Loucy (cell line): Measurements from ENCODE around the gene ABCA8.

Experiments
- H2AFZ ChIP-seq: fragments of 200-600 bp; sonication (generic); 2 replicates; pipeline ENCODE4 v1.6.0; 2016; ENCODE audit warnings: antibody characterized with exemption, mild to moderate bottlenecking, low read length, moderate library complexity
- H3F3A ChIP-seq: fragments of 200-600 bp; 2 replicates; pipeline ENCODE4 v1.6.0; 2016; ENCODE audit warnings: antibody characterized with exemption, low read depth, mild to moderate bottlenecking
- H3K27me3 ChIP-seq: fragments of 200-600 bp; sonication (generic); 2 replicates; pipeline ENCODE4 v1.6.1; 2014; ENCODE audit warnings: low read length, mild to moderate bottlenecking; ENCODE audit not compliant: insufficient read depth, poor library complexity, severe bottlenecking
- H3K36me3 ChIP-seq: fragments of 200-600 bp; sonication (generic); 2 replicates; pipeline ENCODE4 v1.6.1; 2016; ENCODE audit warnings: low read length; ENCODE audit not compliant: insufficient read depth
- H3K4me1 ChIP-seq: fragments of 200-600 bp; sonication (generic); 2 replicates; pipeline ENCODE4 v1.5.1; 2014; ENCODE audit warnings: low read length, mild to moderate bottlenecking; ENCODE audit not compliant: insufficient read depth, poor library complexity, severe bottlenecking
- H3K4me2 ChIP-seq: fragments of 200-600 bp; sonication (generic); 2 replicates; pipeline ENCODE4 v1.6.0; 2014; ENCODE audit warnings: antibody characterized with exemption, low read length, low read depth, mild to moderate bottlenecking; ENCODE audit not compliant: poor library complexity, severe bottlenecking
- H3K4me3 ChIP-seq: fragments of 200-600 bp; sonication (generic); 2 replicates; pipeline ENCODE4 v1.5.1; 2014; ENCODE audit warnings: low read length, mild to moderate bottlenecking, mixed read lengths; ENCODE audit not compliant: poor library complexity, severe bottlenecking
- H3K79me2 ChIP-seq: fragments of 200-600 bp; sonication (generic); 2 replicates; pipeline ENCODE4 v1.6.1; 2014; ENCODE audit warnings: low read length; ENCODE audit not compliant: insufficient read depth
- H3K9ac ChIP-seq: fragments of 200-600 bp; sonication (generic); 2 replicates; pipeline ENCODE4 v1.6.0; 2014; ENCODE audit warnings: mild to moderate bottlenecking, low read depth, low read length, moderate library complexity; ENCODE audit not compliant: poor library complexity, severe bottlenecking
- H3K9me2 ChIP-seq: fragments of 200-600 bp; sonication (generic); replicated peaks from 2 replicates; pipeline ENCODE4 v1.6.1; 2016; ENCODE audit warnings: low read depth, low read length, mixed read lengths
- H3K9me3 ChIP-seq: fragments of 200-600 bp; sonication (generic); 2 replicates; pipeline ENCODE4 v1.6.1; 2014; ENCODE audit warnings: mild to moderate bottlenecking, antibody characterized with exemption, low read length, low read depth; ENCODE audit not compliant: insufficient read depth
- H4K20me1 ChIP-seq: fragments of 200-600 bp; sonication (generic); 2 replicates; pipeline ENCODE4 v1.6.0; 2014; ENCODE audit warnings: antibody characterized with exemption, low read length, mild to moderate bottlenecking; ENCODE audit not compliant: insufficient read depth, poor library complexity, severe bottlenecking
- EZH2phosphoT487 ChIP-seq: fragments of 200-600 bp; IDR thresholded peaks from 2 replicates; pipeline ENCODE4 v1.6.1; 2018; ENCODE audit warnings: antibody characterized with exemption, mild to moderate bottlenecking, moderate library complexity, borderline replicate concordance
- TF ChIP-seq, protein P1 (sequence below): fragments of 200-600 bp; sonication (generic); conservative IDR thresholded peaks from 2 replicates; pipeline ENCODE4 v1.5.1; 2014; ENCODE audit warnings: mild to moderate bottlenecking, antibody characterized with exemption, low read length

Gene ABCA8

DNA sequence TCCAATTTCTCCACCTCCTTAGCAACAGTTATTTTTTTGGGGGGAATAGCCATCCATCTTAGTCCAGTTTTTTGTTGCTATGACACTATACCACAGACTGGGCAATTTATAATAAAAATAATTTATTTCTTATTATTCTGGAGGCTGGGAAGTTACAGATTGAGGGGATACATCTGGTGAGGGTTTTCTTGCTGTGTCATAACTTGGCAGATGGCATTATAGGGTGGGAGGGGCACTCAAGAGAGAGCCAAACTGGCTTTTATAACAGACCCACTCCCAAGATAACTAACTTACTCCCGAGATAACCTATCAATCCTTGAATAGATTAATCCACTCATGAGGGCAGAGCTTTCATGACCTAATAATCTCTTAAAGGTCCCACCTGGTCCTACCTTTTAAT, 84.2 kb downstream of the ABCA8 start:
- H3K79me2 ChIP-seq, result no peaks in the 10 kb centered on the region
- no peak overlapping the region for H3K4me2 ChIP-seq
- no peak overlapping the region for H3K4me3 ChIP-seq
- 0 out of 2 replicates have a peak, but pooled peaks cover 3% of the 10 kb centered on the region for H3K9me3 ChIP-seq
- no peaks in the 10 kb centered on the region for H3K36me3 ChIP-seq
- H3F3A ChIP-seq, result no peaks in the 10 kb centered on the region
- no peaks in the 10 kb centered on the region for H3K27me3 ChIP-seq
- no peak overlapping the region for H2AFZ ChIP-seq
- no peak overlapping the region for H3K9ac ChIP-seq
- H3K4me1 ChIP-seq, result no peaks in the 10 kb centered on the region
- no peak for TF ChIP-seq EZH2phosphoT487
- TF ChIP-seq, protein P1, sequence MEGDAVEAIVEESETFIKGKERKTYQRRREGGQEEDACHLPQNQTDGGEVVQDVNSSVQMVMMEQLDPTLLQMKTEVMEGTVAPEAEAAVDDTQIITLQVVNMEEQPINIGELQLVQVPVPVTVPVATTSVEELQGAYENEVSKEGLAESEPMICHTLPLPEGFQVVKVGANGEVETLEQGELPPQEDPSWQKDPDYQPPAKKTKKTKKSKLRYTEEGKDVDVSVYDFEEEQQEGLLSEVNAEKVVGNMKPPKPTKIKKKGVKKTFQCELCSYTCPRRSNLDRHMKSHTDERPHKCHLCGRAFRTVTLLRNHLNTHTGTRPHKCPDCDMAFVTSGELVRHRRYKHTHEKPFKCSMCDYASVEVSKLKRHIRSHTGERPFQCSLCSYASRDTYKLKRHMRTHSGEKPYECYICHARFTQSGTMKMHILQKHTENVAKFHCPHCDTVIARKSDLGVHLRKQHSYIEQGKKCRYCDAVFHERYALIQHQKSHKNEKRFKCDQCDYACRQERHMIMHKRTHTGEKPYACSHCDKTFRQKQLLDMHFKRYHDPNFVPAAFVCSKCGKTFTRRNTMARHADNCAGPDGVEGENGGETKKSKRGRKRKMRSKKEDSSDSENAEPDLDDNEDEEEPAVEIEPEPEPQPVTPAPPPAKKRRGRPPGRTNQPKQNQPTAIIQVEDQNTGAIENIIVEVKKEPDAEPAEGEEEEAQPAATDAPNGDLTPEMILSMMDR, result no peak
- no peaks in the 10 kb centered on the region for H3K9me2 ChIP-seq
- no peaks in the 10 kb centered on the region for H4K20me1 ChIP-seq

DNA sequence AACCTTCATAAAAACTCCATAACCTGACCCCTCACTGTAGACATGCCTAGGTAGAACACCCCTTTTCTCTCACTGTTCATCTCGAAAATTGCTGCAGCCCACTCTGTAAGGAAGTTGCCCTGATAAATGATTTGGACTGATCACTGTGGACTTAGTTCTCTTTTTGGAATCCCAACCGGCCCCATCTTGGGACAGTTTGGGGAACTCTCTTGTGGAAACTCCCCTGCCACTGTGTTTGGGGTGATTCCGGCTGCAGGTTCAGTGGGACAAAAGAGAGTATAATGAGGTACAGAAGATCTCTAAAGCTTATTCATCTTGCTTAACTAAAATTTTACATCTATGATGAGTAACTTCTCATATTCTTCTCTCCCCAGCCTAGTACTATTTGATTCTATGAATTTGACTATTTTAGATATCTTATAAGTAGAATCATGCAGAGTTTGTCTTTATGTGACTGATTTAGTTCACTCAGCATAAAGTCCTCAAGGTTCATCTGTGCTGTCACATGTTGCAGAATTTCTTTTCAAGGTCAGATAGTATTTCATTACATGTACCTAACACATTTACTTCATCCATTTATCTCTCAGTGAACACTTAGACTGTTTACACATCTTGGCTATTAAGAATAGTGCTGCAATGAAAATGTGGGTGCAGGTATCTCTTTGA, 84.9 kb downstream of the ABCA8 start:
- Histone ChIP-seq H3K4me2 (no peak overlapping the region), H3K9ac (no peak overlapping the region), H3K79me2 (no peaks in the 10 kb centered on the region), H3F3A (no peaks in the 10 kb centered on the region), H3K36me3 (no peaks in the 10 kb centered on the region), H2AFZ (no peak overlapping the region), H3K4me1 (no peaks in the 10 kb centered on the region), H3K27me3 (no peaks in the 10 kb centered on the region), H3K4me3 (no peak overlapping the region), H3K9me2 (no peaks in the 10 kb centered on the region), H3K9me3 (0 out of 2 replicates have a peak, but pooled peaks cover 3% of the 10 kb centered on the region), H4K20me1 (no peaks in the 10 kb centered on the region)
- TF ChIP-seq, protein P1, result no peak
- no peak for TF ChIP-seq EZH2phosphoT487

DNA sequence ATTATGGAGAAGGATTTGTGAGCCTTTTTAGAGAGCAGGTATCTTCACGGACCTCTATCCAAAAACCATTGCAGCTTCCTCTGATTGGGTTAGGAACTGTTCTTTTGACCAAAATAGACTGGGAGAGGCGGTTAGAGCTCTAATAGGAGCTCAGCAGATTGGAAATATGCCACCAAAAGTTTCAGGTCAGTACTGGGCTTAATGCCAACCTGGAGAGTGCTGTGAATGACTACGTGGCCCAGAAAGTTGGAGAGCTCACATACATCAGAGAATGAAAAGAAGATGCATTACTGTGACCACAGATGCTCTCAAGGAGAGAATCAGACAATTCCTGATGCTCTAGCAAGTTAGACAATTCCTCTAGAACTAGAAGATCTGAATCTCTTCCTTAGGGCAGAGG, 86.5 kb downstream of the ABCA8 start:
- no peak overlapping the region for H3K9ac ChIP-seq
- no peaks in the 10 kb centered on the region for H3K36me3 ChIP-seq
- no peak overlapping the region for H3K4me3 ChIP-seq
- H3K9me3 ChIP-seq, result 0 out of 2 replicates have a peak, but pooled peaks cover 3% of the 10 kb centered on the region
- no peaks in the 10 kb centered on the region for H3F3A ChIP-seq
- H3K27me3 ChIP-seq, result no peaks in the 10 kb centered on the region
- H3K4me2 ChIP-seq, result no peak overlapping the region
- H2AFZ ChIP-seq, result no peak overlapping the region
- H4K20me1 ChIP-seq, result no peaks in the 10 kb centered on the region
- H3K4me1 ChIP-seq, result no peaks in the 10 kb centered on the region
- TF ChIP-seq, protein P1, result no peak
- TF ChIP-seq EZH2phosphoT487, result no peak
- no peaks in the 10 kb centered on the region for H3K9me2 ChIP-seq
- H3K79me2 ChIP-seq, result no peaks in the 10 kb centered on the region
